ENCODE results near the gene HSD17B7. TPM values are rescaled to one million over a fixed set of nuclear protein-coding genes. Genes with fewer than 3 reads are reported as not detected.

Gene HSD17B7
- total RNA-seq, 1 donor from 2014 or later = 25.0 TPM

DNA sequence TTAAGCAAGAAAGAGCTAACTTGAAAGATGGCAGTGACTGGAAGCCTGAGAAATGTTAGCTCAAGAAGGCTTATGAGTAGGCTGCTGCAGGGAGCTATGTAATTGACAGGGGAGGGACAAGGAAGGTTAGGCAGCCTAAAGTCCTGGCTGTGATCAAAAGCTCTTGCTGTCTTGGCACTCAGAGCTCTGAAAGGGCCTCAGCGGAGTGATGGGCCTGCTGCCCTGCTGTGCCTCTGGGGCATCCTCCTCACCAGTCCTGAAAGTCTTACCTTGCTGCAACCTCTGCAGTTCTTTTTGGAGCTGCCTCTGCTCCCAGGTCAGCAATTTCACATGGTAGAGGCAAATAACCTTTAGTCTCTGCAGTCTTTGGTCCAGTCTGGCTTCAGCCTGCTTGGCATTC lies 68.7 kb downstream of the HSD17B7 start:
- Histone ChIP-seq H3K4me3 (no peak overlapping the region), H3K27me3 (ENCODE audit: low read depth) (no peaks in the 10 kb centered on the region), H3K36me3 (no peaks in the 10 kb centered on the region), H3K9me3 (no peaks in the 10 kb centered on the region), H3K4me1 (peaks cover 8% of the 10 kb centered on the region), H3K27ac (no peak overlapping the region)
- intact Hi-C loops (cut with DNase I) = no loop called here
- DNase-seq (no peak), ATAC-seq (no peak)
- TF ChIP-seq CTCF (IDR thresholded peaks at IDR 0.05) = no peak

- DNase-seq = peak; percentile 49
- peak; percentile 86 to 93 for ATAC-seq
- Histone ChIP-seq H3K4me3 (no peak within 1 kb of the TSS), H3K4me1 (peaks cover 8% of the 10 kb centered on the region), H3K27me3 (ENCODE audit: low read depth) (no peaks in the 10 kb centered on the region), H3K27ac (peak within 1 kb of the TSS; percentile 19), H3K36me3 (no peaks in the 10 kb centered on the region), H3K9me3 (no peaks in the 10 kb centered on the region)
- intact Hi-C loops (cut with DNase I) = no loop called here
- no peak for TF ChIP-seq CTCF (IDR thresholded peaks at IDR 0.05)
Measured at GRCh38 chr1:162861101-162861500, 70.6 kb downstream of the HSD17B7 start, which contains the start of gene CCDC190. TSS of gene CCDC190 (minus strand) at chr1:162861175. CDS start at chr1:162859646, 1,529 bp downstream.

DNA sequence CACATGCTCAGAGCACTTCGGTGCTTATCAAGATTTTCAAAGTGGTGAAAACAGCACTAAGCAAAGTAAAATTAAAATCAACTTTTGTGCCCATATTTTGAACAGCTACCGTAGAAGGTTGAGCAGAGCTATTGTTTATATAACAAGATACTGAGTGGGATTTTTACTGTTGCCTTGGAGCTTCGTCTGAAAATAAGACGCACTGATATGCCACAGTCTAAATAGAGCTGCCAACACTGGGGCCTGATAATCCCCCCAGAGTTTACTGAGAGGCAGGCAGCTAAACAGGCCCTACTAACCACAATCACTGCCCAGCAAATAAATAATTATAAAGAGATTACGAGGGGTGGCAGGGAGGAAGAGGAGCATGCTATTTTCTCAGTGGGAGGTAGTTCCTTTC lies 71.1 kb downstream of the HSD17B7 start:
- ATAC-seq (no peak), DNase-seq (no peak)
- no peaks in the 10 kb centered on the region for H3K36me3 ChIP-seq
- no peaks in the 10 kb centered on the region for H3K9me3 ChIP-seq
- H3K4me1 ChIP-seq = peaks cover 8% of the 10 kb centered on the region
- H3K27ac ChIP-seq = peak overlapping the region; percentile 19
- no peak for TF ChIP-seq CTCF (IDR thresholded peaks at IDR 0.05)
- no peaks in the 10 kb centered on the region for H3K27me3 ChIP-seq (ENCODE audit: low read depth)
- H3K4me3 ChIP-seq = no peak overlapping the region
- intact Hi-C loops (cut with DNase I) = no loop called here

Other genes with a start within 250 kb of the HSD17B7 start
- gene UAP1, start 229.0 kb upstream of the HSD17B7 start, total RNA-seq = 29.4 TPM
- gene DDR2, start 158.2 kb upstream of the HSD17B7 start, total RNA-seq = 47.0 TPM
- 5.2 TPM for gene CCDC190, start 70.5 kb downstream of the HSD17B7 start, total RNA-seq